MM.1S (cell line): ENCODE results near the gene MORC4.

ENCODE experiments used
- DNase-seq: peaks from one replicate; pipeline ENCODE4 v3.0.0-alpha.2; 2015
- H2AFZ ChIP-seq: fragments of 300-600 bp; sonication (generic); 2 replicates; pipeline ENCODE4 v1.6.0; 2016; ENCODE audit warnings: antibody characterized with exemption, low read length
- H3F3A ChIP-seq: fragments of 300-600 bp; sonication (generic); 2 replicates; pipeline ENCODE4 v1.6.1; 2016; ENCODE audit warnings: mild to moderate bottlenecking, antibody characterized with exemption, low read length, moderate library complexity, mixed read lengths; ENCODE audit not compliant: insufficient read depth
- H3K27ac ChIP-seq: fragments of 300-600 bp; sonication (generic); 2 replicates; pipeline ENCODE4 v1.5.1; 2016; ENCODE audit warnings: mild to moderate bottlenecking, low read length
- H3K27me3 ChIP-seq: fragments of 300-600 bp; sonication (generic); replicated peaks from 2 replicates; pipeline ENCODE4 v1.6.0; 2016; ENCODE audit warnings: low read length; ENCODE audit not compliant: insufficient read depth
- H3K36me3 ChIP-seq: fragments of 300-600 bp; sonication (generic); replicated peaks from 2 replicates; pipeline ENCODE4 v1.6.1; 2016; ENCODE audit warnings: mild to moderate bottlenecking, low read length, mixed read lengths; ENCODE audit not compliant: insufficient read depth
- H3K4me1 ChIP-seq: fragments of 300-600 bp; sonication (generic); 2 replicates; pipeline ENCODE4 v1.6.1; 2016; ENCODE audit warnings: low read length, mixed read lengths
- H3K4me2 ChIP-seq: fragments of 300-600 bp; sonication (generic); 2 replicates; pipeline ENCODE4 v1.6.0; 2016; ENCODE audit warnings: low read depth, low read length
- H3K4me3 ChIP-seq: fragments of 300-600 bp; sonication (generic); 2 replicates; pipeline ENCODE4 v1.5.1; 2016; ENCODE audit warnings: low read length, mixed read lengths
- H3K79me2 ChIP-seq: fragments of 300-600 bp; sonication (generic); 2 replicates; pipeline ENCODE4 v1.6.1; 2016; ENCODE audit warnings: mixed run types, low read length, mixed read lengths
- H3K9ac ChIP-seq: fragments of 300-600 bp; sonication (generic); 2 replicates; pipeline ENCODE4 v1.6.1; 2016; ENCODE audit warnings: low read length, mixed read lengths
- H3K9me2 ChIP-seq: fragments of 300-600 bp; sonication (generic); replicated peaks from 2 replicates; pipeline ENCODE4 v1.6.1; 2016; ENCODE audit warnings: mild to moderate bottlenecking, low read length, mixed read lengths; ENCODE audit not compliant: insufficient read depth
- H3K9me3 ChIP-seq: fragments of 300-600 bp; sonication (generic); replicated peaks from 2 replicates; pipeline ENCODE4 v1.6.1; 2016; ENCODE audit warnings: mild to moderate bottlenecking, low read length, mixed read lengths; ENCODE audit not compliant: insufficient read depth
- H4K20me1 ChIP-seq: fragments of 300-600 bp; sonication (generic); 2 replicates; pipeline ENCODE4 v1.6.1; 2016; ENCODE audit warnings: mild to moderate bottlenecking, low read length, moderate library complexity, mixed read lengths; ENCODE audit not compliant: insufficient read depth
- CTCF ChIP-seq: fragments of 300-600 bp; sonication (generic); IDR thresholded peaks from 2 replicates; pipeline ENCODE4 v1.5.1; 2016; ENCODE audit warnings: antibody characterized with exemption, low read length, mixed read lengths
- EZH2 ChIP-seq: fragments of 300-600 bp; sonication (generic); optimal IDR thresholded peaks from 2 replicates; pipeline ENCODE3; 2017; ENCODE audit warnings: low read depth, mild to moderate bottlenecking, antibody characterized with exemption, low read length, mixed read lengths
- EZH2phosphoT487 ChIP-seq: fragments of 300-600 bp; sonication (generic); IDR thresholded peaks from 2 replicates; pipeline ENCODE4 v1.6.1; 2018; ENCODE audit warnings: antibody characterized with exemption, low read length

MORC4 gene

DNA sequence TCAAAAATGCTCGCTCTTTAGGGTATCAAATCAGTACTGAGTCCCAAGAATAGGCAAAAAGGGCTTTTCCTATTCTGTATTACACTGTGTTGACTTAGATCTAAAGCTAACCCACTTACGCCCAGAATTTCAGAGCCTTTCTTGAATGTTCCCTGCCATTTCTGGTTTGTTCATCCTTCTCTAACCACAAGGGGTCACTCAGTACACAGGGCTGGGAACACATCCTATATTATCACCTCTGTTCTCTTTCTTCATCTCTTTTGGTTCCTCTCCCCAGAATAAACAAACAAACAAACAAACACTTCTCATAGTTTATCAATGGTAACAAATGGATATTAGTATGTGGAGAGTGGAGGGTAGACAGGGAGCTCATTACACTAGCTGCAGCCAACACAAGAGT lies 25.5 kb upstream of the MORC4 start:
- Histone ChIP-seq H3K4me2 (no peak overlapping the region), H3K9ac (no peak overlapping the region), H3K9me3 (no peaks in the 10 kb centered on the region), H4K20me1 (no peaks in the 10 kb centered on the region), H3K4me1 (no peaks in the 10 kb centered on the region), H3K27ac (no peak overlapping the region), H3K79me2 (no peaks in the 10 kb centered on the region), H3K36me3 (no peaks in the 10 kb centered on the region), H3F3A (no peaks in the 10 kb centered on the region), H3K4me3 (no peak overlapping the region), H3K27me3 (no peaks in the 10 kb centered on the region), H3K9me2 (no peaks in the 10 kb centered on the region), H2AFZ (no peak overlapping the region)
- DNase-seq, result peak; percentile 24
- TF ChIP-seq EZH2phosphoT487 (no peak), CTCF (peak; percentile 60)

DNA sequence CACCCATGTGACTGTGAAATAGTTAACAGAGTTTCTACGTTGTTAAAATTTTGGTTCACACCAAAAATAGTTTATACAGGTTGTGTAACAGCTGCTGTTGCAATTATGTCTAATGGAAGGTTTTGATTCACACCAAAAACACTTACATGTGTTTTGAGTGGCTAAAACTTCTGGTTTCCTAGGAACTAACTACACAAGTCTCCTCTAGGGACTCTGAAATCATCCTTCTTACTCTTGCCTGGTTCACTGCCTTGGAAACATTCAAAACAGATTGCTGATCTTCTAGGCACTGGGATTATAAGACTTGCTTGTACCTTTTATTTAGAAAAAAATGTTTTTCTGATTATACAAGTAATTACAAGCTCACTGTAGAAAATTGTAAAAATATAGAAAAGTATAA lies 14.9 kb upstream of the MORC4 start:
- Histone ChIP-seq H2AFZ (no peak overlapping the region), H3K9me3 (no peaks in the 10 kb centered on the region), H3K27me3 (no peaks in the 10 kb centered on the region), H3K27ac (no peak overlapping the region), H3K4me1 (no peaks in the 10 kb centered on the region), H4K20me1 (no peaks in the 10 kb centered on the region), H3K4me2 (no peak overlapping the region), H3F3A (no peaks in the 10 kb centered on the region), H3K9ac (no peak overlapping the region), H3K4me3 (no peak overlapping the region), H3K79me2 (no peaks in the 10 kb centered on the region), H3K9me2 (no peaks in the 10 kb centered on the region), H3K36me3 (no peaks in the 10 kb centered on the region)
- no peak for TF ChIP-seq EZH2
- no peak for TF ChIP-seq EZH2phosphoT487
- no peak for TF ChIP-seq CTCF
- DNase-seq, result no peak

DNA sequence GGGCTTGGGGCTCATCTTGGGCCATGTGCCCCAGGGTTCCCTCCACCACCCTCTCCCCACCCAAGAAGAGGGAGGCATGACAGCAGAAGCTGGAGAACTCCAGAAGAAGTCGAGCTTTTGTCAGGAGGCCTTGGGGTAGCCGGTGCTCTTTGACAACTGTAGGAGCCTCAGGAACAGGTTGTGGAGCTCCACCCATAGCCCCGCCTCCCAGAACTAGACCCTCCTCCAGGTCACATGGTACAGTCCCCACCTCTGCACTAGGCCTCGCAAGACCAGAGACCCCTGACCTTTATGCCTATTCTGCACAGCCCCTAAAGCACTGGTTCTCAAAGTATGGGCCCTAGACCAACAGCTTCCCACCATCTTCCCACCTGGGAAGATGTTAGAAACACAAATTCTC lies 8.0 kb upstream of the MORC4 start:
- H3K4me2 ChIP-seq, result no peak overlapping the region
- H3K9me3 ChIP-seq, result no peaks in the 10 kb centered on the region
- no peaks in the 10 kb centered on the region for H3K79me2 ChIP-seq
- no peak for DNase-seq
- no peak overlapping the region for H3K4me3 ChIP-seq
- H3K27me3 ChIP-seq, result no peaks in the 10 kb centered on the region
- TF ChIP-seq EZH2phosphoT487 (no peak), CTCF (no peak), EZH2 (no peak)
- H3K27ac ChIP-seq, result no peak overlapping the region
- H3K9ac ChIP-seq, result no peak overlapping the region
- no peaks in the 10 kb centered on the region for H3K9me2 ChIP-seq
- no peaks in the 10 kb centered on the region for H3K36me3 ChIP-seq
- no peaks in the 10 kb centered on the region for H3F3A ChIP-seq
- no peaks in the 10 kb centered on the region for H3K4me1 ChIP-seq
- no peak overlapping the region for H2AFZ ChIP-seq
- no peaks in the 10 kb centered on the region for H4K20me1 ChIP-seq
